Vagina (tissue), 2 donors: Measurements from ENCODE around the gene UHRF1.

Experiments used
- CTCF ChIP-seq, 3 experiments: fragments of 450-650 bp in 2 of 3; fragments of 200-600 bp in 1 of 3; sonication (generic) in 1 of 3; IDR thresholded peaks; one replicate each; pipeline ENCODE4 v1.5.1; 2017 to 2019; ENCODE audit warnings: antibody characterized with exemption in 3 of 3, mild to moderate bottlenecking in 2 of 3, moderate library complexity in 2 of 3
- POLR2A ChIP-seq, 2 donors: fragments of 450-650 bp; IDR thresholded peaks; one replicate each; pipeline ENCODE4 v1.6.1; 2017; ENCODE audit warnings: antibody characterized with exemption in 2 of 2, mild to moderate bottlenecking in 2 of 2, moderate library complexity in 2 of 2

DNA sequence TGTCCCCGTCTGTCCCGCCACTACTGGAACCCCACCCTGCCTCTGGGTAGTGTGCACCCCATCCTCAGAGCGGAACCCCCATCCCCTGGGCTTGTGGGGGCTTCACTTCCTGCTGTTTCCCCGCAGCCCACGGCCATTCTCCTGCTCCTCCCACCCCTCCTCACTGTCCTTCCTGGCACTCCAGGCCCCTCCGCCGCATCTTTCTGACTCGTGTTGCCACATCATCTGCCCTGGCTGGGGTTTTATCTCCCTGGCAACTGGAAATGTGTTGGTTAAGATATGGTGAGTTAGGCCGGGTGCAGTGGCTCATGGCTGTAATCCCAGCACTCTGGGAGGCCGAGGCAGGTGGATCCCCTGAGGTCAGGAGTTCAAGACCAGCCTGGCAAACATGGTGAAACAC is 96.9 kb downstream of the UHRF1 start:
- no peak for TF ChIP-seq POLR2A (IDR thresholded peaks at IDR 0.05)
- TF ChIP-seq CTCF (IDR thresholded peaks at IDR 0.05) = no peak
